Epithelial cell of esophagus (primary cell): ENCODE results near the gene ENAH.

Experiments
- DNase-seq: peaks from one replicate; pipeline ENCODE4 v3.0.0; 2010; ENCODE audit warnings: low read depth
- H3K4me3 ChIP-seq: 2 replicates; pipeline ENCODE4 v1.5.1; 2011; ENCODE audit warnings: mild to moderate bottlenecking, low read length, control low read depth
- CTCF ChIP-seq: IDR thresholded peaks from 2 replicates; pipeline ENCODE4 v1.5.1; 2011; ENCODE audit warnings: low read depth, mild to moderate bottlenecking, low read length, control low read depth, inconsistent platforms; ENCODE audit not compliant: insufficient read depth; ENCODE audit errors: missing control alignments

The ENAH gene

DNA sequence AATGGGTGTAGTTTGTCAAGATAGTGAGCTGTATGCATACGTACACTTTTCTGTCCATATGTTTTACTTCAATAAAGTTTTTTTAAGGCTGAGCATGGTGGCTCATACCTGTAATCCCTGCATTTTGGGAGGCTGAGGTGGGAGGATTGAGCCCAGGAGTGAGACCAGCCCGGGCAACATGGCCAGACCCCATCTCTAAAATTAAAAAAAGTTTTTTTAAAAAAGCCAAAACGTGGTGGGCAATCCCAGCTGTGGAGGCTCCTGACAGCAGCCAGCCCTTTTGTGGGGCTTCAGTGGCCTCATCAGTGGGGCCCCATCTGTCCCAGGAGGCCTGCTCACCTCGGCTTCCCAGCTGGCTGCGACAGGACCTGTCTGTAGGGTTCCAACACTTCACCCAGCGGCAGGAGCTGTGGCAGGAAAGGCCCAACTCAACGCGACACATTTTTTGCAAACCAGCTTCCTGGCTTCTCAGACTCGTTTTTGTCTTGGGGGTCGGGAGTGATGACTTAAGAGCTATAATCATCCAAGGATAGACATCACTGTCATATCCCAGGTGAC is 168.2 kb downstream of the ENAH start:
- DNase-seq, result no peak
- no peak overlapping the region for H3K4me3 ChIP-seq
- no peak for TF ChIP-seq CTCF

DNA sequence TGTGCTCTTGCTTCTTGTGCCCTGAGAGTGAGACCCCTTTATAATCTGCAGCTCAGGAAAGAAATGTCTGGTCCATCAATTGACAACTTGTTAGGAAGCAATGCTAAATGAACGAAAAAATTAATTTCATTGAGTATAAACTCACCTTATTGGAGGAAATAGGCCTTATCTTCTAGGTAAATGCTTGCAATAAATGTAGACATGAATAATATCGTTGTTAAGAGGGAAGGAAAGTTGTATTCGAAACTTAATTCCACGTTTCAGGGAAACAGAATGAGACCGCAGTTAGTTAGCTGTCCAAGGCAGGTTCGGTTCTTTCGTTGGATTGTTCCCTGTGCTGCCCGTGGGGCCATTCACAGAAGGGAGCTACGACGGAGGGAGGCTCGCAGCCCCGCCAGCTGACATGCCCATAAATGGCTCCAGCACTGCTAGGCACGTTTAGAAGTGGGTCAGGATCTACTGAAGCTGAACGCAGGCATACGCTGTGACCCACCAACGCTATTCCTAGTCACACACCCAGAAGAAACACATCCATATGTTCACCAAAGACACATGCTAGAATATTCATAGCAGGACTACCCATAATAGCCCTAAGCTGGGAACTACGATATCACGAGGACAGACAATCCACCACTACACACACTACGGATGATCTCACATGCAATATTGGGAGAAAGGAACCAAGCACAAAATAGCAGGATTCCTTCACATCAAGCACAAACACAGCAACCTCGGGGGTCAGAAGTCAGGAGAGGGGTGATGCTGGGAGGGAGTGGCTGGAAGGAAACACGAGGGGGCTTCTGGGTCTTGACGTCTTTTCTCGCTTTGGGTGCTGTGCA is 168.9 kb downstream of the ENAH start:
- no peak for TF ChIP-seq CTCF
- H3K4me3 ChIP-seq, result no peak overlapping the region
- no peak for DNase-seq

DNA sequence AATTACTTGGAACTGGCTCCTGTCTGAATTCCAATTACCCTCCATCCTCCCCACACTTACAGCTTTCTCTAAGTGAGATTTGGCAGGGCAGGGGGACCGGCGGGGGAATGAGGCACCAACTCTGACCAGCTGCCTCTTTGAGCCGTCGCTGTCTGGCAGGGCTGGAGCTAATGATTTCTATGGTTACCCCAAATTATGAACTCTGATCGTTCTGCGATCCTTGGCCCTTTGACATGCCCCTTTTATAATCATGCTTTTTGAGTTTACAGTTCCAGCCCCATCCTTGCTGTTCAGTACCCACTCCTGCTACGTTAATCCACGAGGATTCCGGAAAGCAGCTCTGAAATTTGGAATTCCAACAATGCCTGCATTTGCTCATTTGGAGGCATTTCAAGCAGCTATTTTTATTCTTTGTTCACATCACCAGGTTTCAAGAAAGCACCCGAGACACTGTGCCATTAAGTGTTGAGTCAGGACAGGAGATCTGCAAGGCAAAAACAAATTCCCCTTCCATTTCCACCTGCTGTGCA is 170.4 kb downstream of the ENAH start:
- TF ChIP-seq CTCF, result no peak
- no peak for DNase-seq
- no peak overlapping the region for H3K4me3 ChIP-seq

DNA sequence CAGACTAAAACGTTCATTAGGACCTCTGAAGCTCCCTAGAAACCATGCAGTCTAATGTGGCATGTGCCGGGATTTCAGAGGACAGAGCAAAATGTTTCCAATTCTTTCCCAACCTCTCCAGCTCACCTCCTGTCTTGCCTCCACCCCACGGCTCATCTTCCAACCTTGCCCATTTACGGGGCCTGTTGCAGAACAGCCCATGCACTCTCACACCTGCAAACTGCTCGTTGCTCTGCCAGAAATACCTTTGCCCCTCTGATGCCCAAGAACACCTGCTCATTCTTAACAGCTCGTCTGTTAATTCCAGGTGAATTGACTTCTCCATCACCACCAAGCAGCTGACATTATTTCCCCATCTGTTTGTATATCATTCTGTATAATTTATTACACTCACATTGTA is 171.2 kb downstream of the ENAH start:
- no peak overlapping the region for H3K4me3 ChIP-seq
- no peak for TF ChIP-seq CTCF

GRCh38 chr1:225480825-225481434 is 172.0 kb downstream of the ENAH start:
- peak; percentile 96 for TF ChIP-seq CTCF

More for the DNA sequence above, 171.2 kb downstream of the ENAH start:
- no peak for DNase-seq

GRCh38 chr1:225479996-225480720 is 172.8 kb downstream of the ENAH start:
- DNase-seq, result no peak
- H3K4me3 ChIP-seq, result no peak overlapping the region
- TF ChIP-seq CTCF, result no peak

More at GRCh38 chr1:225480825-225481434, 172.0 kb downstream of the ENAH start:
- DNase-seq, result peak; percentile 67
- no peak overlapping the region for H3K4me3 ChIP-seq
